IMR-90 (cell line): ENCODE results near the gene KCNT2. TPM values are rescaled to one million over a fixed set of nuclear protein-coding genes. Genes with fewer than 3 reads are reported as not detected.

Source experiments
- ATAC-seq: fragments of 200-7000 bp; cut with Tn5 transposase; 2 replicates; pipeline ENCODE4 v1.9.1; 2020; ENCODE audit warnings: low read depth, mild to moderate bottlenecking, moderate library complexity
- BruUV-seq: library from RNA; stranded (reverse); fragments of 400-500 nt; replicated peaks from 2 replicates; lab custom pipeline; 2021; lab: Mats Ljungman, UMichigan
- CTCF ChIA-PET: fragments of 300-600 bp; formaldehyde crosslinking; extraction: SDS; loops from one replicate; lab custom pipeline; 2021; ENCODE audit warnings: antibody characterized with exemption; lab: Yijun Ruan, JAX
- POLR2A ChIA-PET: fragments of 300-600 bp; sonication (Branson Sonifier 250); formaldehyde crosslinking; loops from one replicate; lab custom pipeline; 2022; ENCODE audit warnings: antibody characterized with exemption; ENCODE audit not compliant: unreplicated experiment; lab: Charles Lee
- DNase-seq: peaks from one replicate; pipeline ENCODE4 v3.0.0; 2013
- H2AFZ ChIP-seq: replicated peaks from 2 replicates; pipeline ENCODE3; 2013; ENCODE audit warnings: low read length, mild to moderate bottlenecking; ENCODE audit not compliant: poor library complexity
- H2AK5ac ChIP-seq: 2 replicates; pipeline ENCODE4 v1.6.1; 2013; ENCODE audit warnings: low read depth, low read length, inconsistent platforms
- H2AK9ac ChIP-seq: replicated peaks from 2 replicates; pipeline ENCODE3; 2013; ENCODE audit warnings: mild to moderate bottlenecking, low read depth, low read length, moderate library complexity; ENCODE audit not compliant: poor library complexity
- H2BK120ac ChIP-seq: 2 replicates; pipeline ENCODE4 v1.6.1; 2013; ENCODE audit warnings: low read depth, low read length, inconsistent platforms
- H2BK15ac ChIP-seq: 3 replicates; pipeline ENCODE4 v1.6.1; 2013; ENCODE audit warnings: low read depth, low read length, inconsistent platforms
- H2BK20ac ChIP-seq: 2 replicates; pipeline ENCODE4 v1.6.1; 2013; ENCODE audit warnings: low read depth, mild to moderate bottlenecking, inconsistent platforms, low read length, moderate library complexity
- H2BK5ac ChIP-seq: 2 replicates; pipeline ENCODE4 v1.6.1; 2013; ENCODE audit warnings: mild to moderate bottlenecking, low read depth, low read length, inconsistent platforms; ENCODE audit not compliant: poor library complexity, severe bottlenecking
- H3K14ac ChIP-seq: replicated peaks from 2 replicates; pipeline ENCODE4 v1.6.1; 2013; ENCODE audit warnings: low read depth, low read length, inconsistent platforms
- H3K18ac ChIP-seq: 2 replicates; pipeline ENCODE4 v1.6.1; 2013; ENCODE audit warnings: low read depth, low read length, control low read depth
- H3K23ac ChIP-seq: 2 replicates; pipeline ENCODE4 v1.6.1; 2013; ENCODE audit warnings: low read depth, low read length, inconsistent platforms
- H3K27ac ChIP-seq: 2 replicates; pipeline ENCODE4 v1.5.1; 2013; ENCODE audit warnings: mild to moderate bottlenecking, control low read depth, low read length; ENCODE audit not compliant: insufficient read depth
- H3K27me3 ChIP-seq: 2 replicates; pipeline ENCODE4 v1.6.1; 2013; ENCODE audit warnings: low read length; ENCODE audit not compliant: control insufficient read depth, insufficient read depth
- H3K36me3 ChIP-seq: 2 replicates; pipeline ENCODE4 v1.6.1; 2013; ENCODE audit warnings: low read length, mixed read lengths; ENCODE audit not compliant: control insufficient read depth, insufficient read depth
- H3K4ac ChIP-seq: 2 replicates; pipeline ENCODE4 v1.6.1; 2013; ENCODE audit warnings: low read depth, low read length, inconsistent platforms
- H3K4me1 ChIP-seq: 2 replicates; pipeline ENCODE4 v1.6.1; 2013; ENCODE audit warnings: low read length, mixed read lengths; ENCODE audit not compliant: control insufficient read depth, insufficient read depth
- H3K4me2 ChIP-seq: 2 replicates; pipeline ENCODE4 v1.6.1; 2013; ENCODE audit warnings: low read depth, mild to moderate bottlenecking, control low read depth, low read length, moderate library complexity
- H3K4me3 ChIP-seq: 2 replicates; pipeline ENCODE4 v1.5.1; 2013; ENCODE audit warnings: low read depth, mild to moderate bottlenecking, control low read depth, low read length, moderate library complexity; ENCODE audit not compliant: insufficient read depth
- H3K56ac ChIP-seq: 2 replicates; pipeline ENCODE4 v1.6.1; 2013; ENCODE audit warnings: low read length, inconsistent platforms; ENCODE audit not compliant: insufficient read depth; ENCODE audit errors: extremely low read depth
- H3K79me1 ChIP-seq, 2 experiments: 2 replicates each; pipeline ENCODE4 v1.6.1; 2013; ENCODE audit warnings: low read length in 2 of 2, inconsistent platforms in 1 of 2, low read depth in 1 of 2
- H3K9ac ChIP-seq: 2 replicates; pipeline ENCODE4 v1.6.1; 2013; ENCODE audit warnings: low read depth, low read length, control low read depth
- H3K9me1 ChIP-seq: 2 replicates; pipeline ENCODE4 v1.6.1; 2013; ENCODE audit warnings: low read length, inconsistent platforms; ENCODE audit not compliant: insufficient read depth
- H3K9me3 ChIP-seq: 2 replicates; pipeline ENCODE4 v1.6.1; 2013; ENCODE audit warnings: low read length; ENCODE audit not compliant: control insufficient read depth, insufficient read depth
- H4K20me1 ChIP-seq: 2 replicates; pipeline ENCODE4 v1.6.1; 2013; ENCODE audit warnings: low read length, inconsistent platforms; ENCODE audit not compliant: insufficient read depth
- H4K5ac ChIP-seq: 2 replicates; pipeline ENCODE4 v1.6.1; 2013; ENCODE audit warnings: mild to moderate bottlenecking, low read depth, low read length, control low read depth
- H4K8ac ChIP-seq, 2 experiments: 2 replicates each; pipeline ENCODE4 v1.6.1; 2013; ENCODE audit warnings: low read depth in 2 of 2, low read length in 2 of 2, control low read depth in 1 of 2, inconsistent platforms in 1 of 2
- H4K91ac ChIP-seq: 2 replicates; pipeline ENCODE4 v1.6.1; 2013; ENCODE audit warnings: low read depth, low read length, inconsistent platforms; ENCODE audit not compliant: insufficient read depth
- BHLHE40 ChIP-seq: fragments of 150-350 bp; IDR thresholded peaks from 2 replicates; pipeline ENCODE4 v1.6.1; 2016; ENCODE audit warnings: mild to moderate bottlenecking, low read depth, low read length
- CEBPB ChIP-seq: IDR thresholded peaks from 2 replicates; pipeline ENCODE4 v1.6.1; 2012; ENCODE audit warnings: low read depth, low read length, improper control_type of control experiment
- CHD1 ChIP-seq: IDR thresholded peaks from 2 replicates; pipeline ENCODE4 v1.6.1; 2012; ENCODE audit warnings: low read depth, low read length, improper control_type of control experiment
- MAFK ChIP-seq: IDR thresholded peaks from 2 replicates; pipeline ENCODE4 v1.6.1; 2012; ENCODE audit warnings: low read depth, low read length, improper control_type of control experiment
- MAZ ChIP-seq: IDR thresholded peaks from 2 replicates; pipeline ENCODE4 v1.6.1; 2012; ENCODE audit warnings: low read depth, mild to moderate bottlenecking, low read length, improper control_type of control experiment, moderate library complexity, borderline replicate concordance
- MXI1 ChIP-seq: IDR thresholded peaks from 2 replicates; pipeline ENCODE4 v1.6.1; 2012; ENCODE audit warnings: low read depth, mild to moderate bottlenecking, low read length, moderate library complexity, borderline replicate concordance
- NFE2L2 ChIP-seq: fragments of 150-350 bp; IDR thresholded peaks from 2 replicates; pipeline ENCODE4 v1.6.1; 2016; ENCODE audit warnings: low read depth, mild to moderate bottlenecking, low read length
- RCOR1 ChIP-seq: IDR thresholded peaks from 2 replicates; pipeline ENCODE4 v1.6.1; 2012; ENCODE audit warnings: mild to moderate bottlenecking, low read length, improper control_type of control experiment; ENCODE audit not compliant: insufficient replicate concordance
- RFX5 ChIP-seq: IDR thresholded peaks from 2 replicates; pipeline ENCODE4 v1.8.0; 2012; ENCODE audit warnings: low read depth, mild to moderate bottlenecking, low read length, moderate library complexity
- SMC3 ChIP-seq: fragments of 150-350 bp; IDR thresholded peaks from 2 replicates; pipeline ENCODE4 v1.6.1; 2016; ENCODE audit warnings: low read depth, mild to moderate bottlenecking, antibody characterized with exemption, low read length, moderate library complexity
- dilution Hi-C: fragments of 300-500 bp; cut with HindIII; formaldehyde crosslinking; loops from one replicate; pipeline ENCODE4 v1.14.3; 2018; ENCODE audit warnings: low sequenced_read_pairs; ENCODE audit not compliant: unreplicated experiment
- in situ Hi-C: fragments of 300-500 bp; cut with MboI; formaldehyde crosslinking; loops from 3 replicates; pipeline ENCODE4 v1.14.3; 2019; ENCODE audit warnings: low sequenced_read_pairs, inconsistent platforms, mixed read lengths
- intact Hi-C: fragments of 100-400 bp; cut with micrococcal nuclease; formaldehyde crosslinking; loops from 2 replicates; pipeline ENCODE4 v1.10.0; 2022
- polyA plus RNA-seq, 3 experiments: library from polyadenylated mRNA; depleted of rRNA; stranded (reverse); fragments of >200 nt; gene quantifications; 2 replicates each; pipeline ENCODE4 v1.2.3, GENCODE V29; 2012; ENCODE audit warnings: low replicate concordance in 1 of 3
- total RNA-seq: library from RNA; depleted of rRNA; stranded (reverse); fragments of >200 nt; gene quantifications from 2 replicates; pipeline ENCODE4 v1.2.3, GENCODE V29; 2012
- TF ChIP-seq, protein P1 (sequence below): fragments of 150-350 bp; IDR thresholded peaks from 2 replicates; pipeline ENCODE4 v1.6.1; 2016; ENCODE audit warnings: low read depth, mild to moderate bottlenecking, low read length, moderate library complexity, borderline replicate concordance

Gene KCNT2
- total and polyA plus RNA-seq, 2 of the 4 experiments (the other 2 are of a cell fraction), result 0.22 to 0.72 TPM

DNA sequence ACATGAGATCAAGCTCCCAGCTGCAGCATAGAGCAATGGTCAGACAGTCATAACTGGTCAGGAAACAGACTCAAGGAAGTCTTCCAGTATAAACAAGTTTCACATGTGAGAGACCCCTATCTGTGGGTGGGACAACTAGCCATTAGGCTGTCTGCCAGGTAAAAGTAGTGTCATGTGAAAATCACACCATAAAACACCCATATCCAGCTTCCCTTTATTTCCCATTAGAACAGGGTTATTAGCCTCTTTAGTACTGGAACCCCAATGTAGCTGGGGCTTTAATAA lies 426.7 kb downstream of the KCNT2 start:
- Histone ChIP-seq H3K36me3 (no peaks in the 10 kb centered on the region), H3K9ac (no peak overlapping the region), H3K27me3 (no peaks in the 10 kb centered on the region), H3K14ac (peak overlapping the region; percentile 22), H3K18ac (peak overlapping the region; percentile 30), H2AK9ac (peak overlapping the region; percentile 58), H3K4me3 (no peak overlapping the region), H2BK20ac (peak overlapping the region; percentile 87), H4K91ac (peak overlapping the region; percentile 45), H3K4me1 (peaks cover 11% of the 10 kb centered on the region), H2BK5ac (peak overlapping the region; percentile 54), H3K23ac (no peak overlapping the region), H2BK15ac (peak overlapping the region; percentile 38; the same call in 2 of the 3 replicates), H3K56ac (no peak overlapping the region), H2BK120ac (peak overlapping the region; percentile 65), H4K8ac (peak overlapping the region; percentile 7 to 19; a peak in 1 of 4 replicates), H4K5ac (0 out of 2 replicates have a peak overlapping the region, but pooled peaks have one; percentile 8), H2AK5ac (peak overlapping the region; percentile 76; the same call in 1 of the 2 replicates), H3K9me3 (no peaks in the 10 kb centered on the region), H3K27ac (peak overlapping the region; percentile 35; the same call in 1 of the 2 replicates), H3K4me2 (no peak overlapping the region), H3K9me1 (peaks cover 10% of the 10 kb centered on the region), H4K20me1 (no peaks in the 10 kb centered on the region), H2AFZ (peak overlapping the region; percentile 2), H3K79me1 (no peaks in the 10 kb centered on the region), H3K4ac (peak overlapping the region; percentile 56)
- BruUV-seq, result no TSS peak
- in situ Hi-C loops, result no loop called here
- dilution Hi-C loops, result no loop called here
- POLR2A ChIA-PET, result no interaction called here
- no peak for TF ChIP-seq NFE2L2
- TF ChIP-seq RCOR1, result no peak
- TF ChIP-seq, protein P1, sequence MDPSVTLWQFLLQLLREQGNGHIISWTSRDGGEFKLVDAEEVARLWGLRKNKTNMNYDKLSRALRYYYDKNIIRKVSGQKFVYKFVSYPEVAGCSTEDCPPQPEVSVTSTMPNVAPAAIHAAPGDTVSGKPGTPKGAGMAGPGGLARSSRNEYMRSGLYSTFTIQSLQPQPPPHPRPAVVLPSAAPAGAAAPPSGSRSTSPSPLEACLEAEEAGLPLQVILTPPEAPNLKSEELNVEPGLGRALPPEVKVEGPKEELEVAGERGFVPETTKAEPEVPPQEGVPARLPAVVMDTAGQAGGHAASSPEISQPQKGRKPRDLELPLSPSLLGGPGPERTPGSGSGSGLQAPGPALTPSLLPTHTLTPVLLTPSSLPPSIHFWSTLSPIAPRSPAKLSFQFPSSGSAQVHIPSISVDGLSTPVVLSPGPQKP, result no peak
- TF ChIP-seq CEBPB, result no peak
- TF ChIP-seq MAZ, result no peak
- TF ChIP-seq RFX5, result no peak
- no peak for TF ChIP-seq MAFK
- no peak for TF ChIP-seq BHLHE40
- no peak for TF ChIP-seq MXI1
- no peak for TF ChIP-seq CHD1
- TF ChIP-seq SMC3, result no peak
- DNase-seq, result no peak
- CTCF ChIA-PET, result interaction anchor here (1.5 kb wide), 1 partner anchor 14 kb away, joined by 3 read pairs; no protein-coding TSS in a partner anchor
- intact Hi-C loops, result no loop called here
- ATAC-seq, result peak; percentile 46
